HG02571 (cell line): Measurements from ENCODE around the gene CDV3.
A peak's percentile ranks its signal among the peaks of the same experiment; 100 is the strongest.

Experiments
- ATAC-seq: cut with Tn5 transposase; IDR thresholded peaks from one replicate; pipeline ENCODE4 v1.9.1; 2021; ENCODE audit warnings: mild to moderate bottlenecking, moderate library complexity; ENCODE audit not compliant: unreplicated experiment

The CDV3 gene

DNA sequence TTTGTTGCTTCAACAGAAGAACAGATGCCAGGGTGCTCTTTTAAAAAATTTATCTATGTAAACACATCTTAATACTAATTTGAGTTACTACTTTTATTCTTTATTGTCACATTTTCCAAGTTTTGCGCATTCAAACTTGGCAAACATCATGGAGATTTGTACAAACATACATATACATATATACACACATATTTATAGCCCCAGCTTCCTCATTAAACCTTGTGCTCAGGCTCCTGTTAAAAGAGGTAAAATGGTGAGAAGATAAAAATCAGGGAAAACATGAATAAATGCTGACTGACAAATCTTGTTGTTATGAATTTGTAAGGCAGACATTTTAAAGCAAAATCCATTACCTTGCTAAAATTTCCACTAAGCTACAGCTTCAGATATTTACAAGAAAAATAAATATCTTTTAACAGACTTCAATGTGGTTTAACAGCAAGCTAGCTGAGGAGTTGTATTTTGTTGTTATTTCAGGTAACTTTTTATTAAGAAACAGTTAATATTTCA, 27.1 kb downstream of the CDV3 start:
- ATAC-seq: no peak

DNA sequence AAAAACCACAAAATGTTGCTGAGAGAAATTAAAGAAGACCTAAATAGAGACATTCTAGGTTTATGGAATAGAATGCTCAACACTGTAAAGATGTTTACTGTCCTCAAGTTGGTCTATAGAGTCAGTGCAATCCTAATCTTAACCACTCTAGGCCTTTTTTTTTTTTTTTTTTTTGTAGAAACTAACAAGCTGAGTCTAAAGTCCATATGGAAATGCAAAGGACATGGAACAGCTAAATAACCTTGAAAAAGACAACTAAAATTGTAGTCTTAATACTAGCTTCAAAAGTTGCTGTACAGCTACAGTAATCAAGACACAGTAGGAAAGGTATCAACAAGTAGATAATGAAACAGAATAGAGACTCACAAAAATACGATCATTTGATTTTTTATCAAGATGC, 32.9 kb downstream of the CDV3 start:
- ATAC-seq: no peak

DNA sequence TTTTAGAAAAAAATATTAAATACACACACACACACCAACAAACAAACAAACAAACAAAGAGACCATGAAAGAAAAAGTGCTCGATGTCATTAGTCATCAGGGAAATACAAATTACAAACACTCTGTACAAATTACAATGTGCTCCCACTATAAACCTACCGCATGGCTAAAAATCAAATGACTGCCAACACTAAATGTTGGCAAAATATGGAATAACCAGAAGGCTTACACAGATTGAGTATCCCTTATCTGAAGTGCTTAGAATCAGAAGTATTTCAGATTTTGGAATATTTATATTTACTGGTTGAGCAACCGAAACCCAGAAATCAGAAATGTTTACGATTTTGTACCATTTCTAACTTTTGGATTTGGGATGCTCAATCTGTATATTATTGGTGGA, 33.4 kb downstream of the CDV3 start:
- ATAC-seq: no peak

DNA sequence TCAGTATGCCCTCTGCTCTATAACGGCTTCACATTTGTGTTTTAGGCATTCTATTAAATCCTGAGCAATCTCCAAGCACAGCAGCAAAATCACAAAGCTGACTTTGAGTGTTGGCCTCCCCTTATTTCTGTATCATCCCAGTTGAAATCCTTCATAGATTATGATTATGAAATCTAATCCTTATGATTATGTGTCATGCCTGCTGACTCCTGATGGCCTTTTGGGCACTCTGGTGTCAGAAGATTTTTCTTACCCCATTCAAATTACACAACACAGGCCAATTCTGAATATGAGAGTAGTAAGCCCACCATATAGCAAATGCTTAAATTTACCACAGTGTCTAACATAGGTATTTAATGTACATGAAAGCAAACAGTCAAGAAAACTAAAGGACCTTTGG, 34.3 kb downstream of the CDV3 start:
- no peak for ATAC-seq

DNA sequence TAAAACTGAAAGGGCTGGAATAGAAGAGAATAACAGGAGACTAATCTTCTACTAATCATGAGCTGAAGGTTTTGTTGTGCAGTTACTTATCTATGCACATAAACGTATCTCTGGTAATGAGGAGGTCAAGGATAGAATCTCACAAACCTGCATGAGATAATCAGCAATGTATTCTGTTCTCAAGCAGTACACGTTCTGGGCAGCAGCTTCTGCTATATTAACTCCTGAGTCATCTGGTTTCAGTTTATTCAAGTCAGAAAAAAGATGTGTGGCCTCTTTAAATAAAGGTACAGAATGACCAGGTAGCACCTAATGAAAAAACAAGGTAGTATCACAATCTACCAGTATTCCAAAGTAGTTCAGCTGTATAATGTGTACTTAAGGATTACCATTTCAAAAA, 34.9 kb downstream of the CDV3 start:
- no peak for ATAC-seq

DNA sequence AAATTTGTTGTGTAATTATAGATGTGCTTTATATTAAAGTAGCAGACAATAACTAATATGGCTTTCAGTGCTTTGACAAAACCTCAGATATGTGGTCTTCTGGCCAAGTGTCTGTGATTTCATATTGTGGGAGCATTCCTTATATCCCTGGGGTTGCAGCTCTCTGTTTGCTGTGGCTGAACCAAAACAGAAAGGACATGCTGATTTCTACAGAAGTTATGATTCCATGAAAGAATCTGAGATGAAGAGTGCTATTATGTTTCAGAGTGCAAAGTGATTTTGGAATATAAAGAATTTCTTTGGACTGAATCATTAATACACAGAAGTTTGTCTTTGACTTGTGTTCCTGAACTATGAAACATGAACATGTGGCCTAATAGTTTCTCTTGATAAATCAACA, 36.5 kb downstream of the CDV3 start:
- ATAC-seq: no peak

DNA sequence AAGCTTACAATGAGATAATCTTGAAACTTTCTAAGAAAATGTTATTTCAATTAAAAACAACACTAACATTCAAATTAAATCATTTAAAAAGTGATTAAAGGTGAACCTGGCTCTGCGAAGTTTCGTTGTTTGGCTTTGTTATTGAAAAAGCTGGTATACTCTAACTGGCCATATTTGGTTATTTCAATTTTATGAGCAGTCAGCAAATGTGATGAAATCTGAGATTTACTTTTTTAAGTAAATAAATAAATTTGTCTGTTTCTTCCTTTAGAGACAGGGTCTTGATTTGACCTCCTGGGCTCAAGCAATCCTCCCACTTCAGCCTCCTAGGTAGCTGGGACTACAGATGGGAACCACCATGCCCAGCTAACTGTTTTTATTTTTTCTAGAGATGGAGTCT, 38.0 kb downstream of the CDV3 start:
- ATAC-seq: no peak

DNA sequence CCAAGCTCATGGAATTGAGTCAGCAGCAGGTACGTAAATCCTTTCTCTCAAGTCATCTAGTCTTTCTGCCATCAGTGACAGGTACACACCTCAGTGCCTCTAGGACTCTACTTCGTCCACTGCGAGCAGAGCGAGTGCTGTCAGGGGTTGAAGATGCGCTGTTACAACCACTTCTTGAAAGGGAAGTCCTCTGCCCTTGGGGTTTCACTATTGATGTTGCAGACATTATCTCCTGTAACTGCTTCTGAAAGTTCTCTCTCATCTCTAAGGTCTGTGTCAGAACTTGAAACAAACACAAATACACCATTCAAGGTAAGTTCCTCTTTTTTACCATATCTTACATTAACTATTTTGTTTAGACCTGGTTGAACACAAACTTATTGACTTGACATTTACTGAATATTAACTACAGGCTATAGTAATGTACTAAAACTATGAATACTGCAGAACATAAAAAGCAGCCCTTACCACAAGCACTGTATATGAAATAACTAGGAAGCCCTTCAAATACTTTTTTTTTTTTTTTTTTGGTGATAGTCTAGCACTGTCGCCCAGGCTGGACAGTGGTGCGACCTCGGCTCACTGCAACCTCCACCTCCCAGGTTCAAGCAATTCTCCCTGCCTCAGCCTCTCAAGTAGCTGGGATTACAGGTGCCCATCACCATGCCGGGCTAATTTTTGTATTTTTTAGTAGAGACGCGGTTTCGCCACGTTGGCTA, 46.7 kb downstream of the CDV3 start:
- ATAC-seq: peak; percentile 100

DNA sequence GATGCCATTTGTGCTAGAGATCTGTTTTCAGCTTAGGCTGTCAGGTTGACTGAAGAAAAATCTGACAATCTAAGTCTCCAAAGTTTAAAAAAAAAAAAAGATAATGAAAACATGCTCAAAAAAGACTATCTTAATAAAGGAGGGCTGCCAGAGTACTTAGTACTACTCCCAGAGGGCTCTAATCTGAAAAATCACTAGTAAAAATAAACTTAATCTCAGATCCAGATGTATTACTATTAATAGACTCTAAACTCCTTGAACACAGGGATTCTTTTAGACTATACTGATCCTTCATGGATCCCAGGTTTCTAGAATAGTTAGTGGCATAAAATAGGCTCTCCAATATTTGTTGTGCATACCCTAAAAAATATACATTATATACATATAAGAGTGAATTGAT, 54.3 kb downstream of the CDV3 start:
- no peak for ATAC-seq

DNA sequence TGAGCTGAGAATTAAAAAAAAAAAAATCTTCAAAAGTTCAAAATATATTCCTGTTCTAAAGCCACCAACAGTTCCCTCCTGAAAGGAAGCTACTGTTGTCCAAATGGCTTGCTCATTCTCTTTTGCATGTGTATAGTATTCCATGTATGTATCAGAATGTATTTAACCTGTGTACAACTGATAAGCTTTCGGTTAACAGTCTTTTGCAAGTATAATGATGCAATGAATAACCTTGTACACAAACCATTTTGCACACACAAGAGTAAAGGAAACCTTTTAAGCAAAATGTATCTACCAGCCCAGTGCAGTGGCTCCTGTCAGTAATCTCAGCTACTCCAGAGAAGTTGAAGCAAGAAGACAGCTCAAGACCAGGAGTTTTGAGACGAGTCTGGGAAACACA, 55.7 kb downstream of the CDV3 start:
- no peak for ATAC-seq

DNA sequence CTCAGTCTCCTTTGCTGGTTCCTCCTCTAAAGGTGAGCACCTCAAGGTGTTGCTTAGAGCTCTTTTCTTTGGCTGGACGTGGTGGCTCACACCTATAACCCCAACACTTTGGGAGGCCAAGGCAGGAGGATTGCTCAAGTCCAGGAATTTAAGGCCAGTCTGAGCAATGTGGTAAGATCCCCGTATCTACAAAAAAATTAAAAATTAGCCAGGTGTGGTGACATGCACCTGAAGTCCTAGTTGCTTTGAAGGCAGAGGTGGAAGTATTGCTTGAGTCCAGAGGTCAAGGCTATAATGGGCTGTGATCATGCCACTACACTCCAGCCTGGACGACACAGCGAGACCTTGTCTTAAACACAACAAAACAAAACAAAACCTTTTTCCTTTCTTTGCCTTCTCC, 60.0 kb downstream of the CDV3 start:
- ATAC-seq: no peak
